HepG2 (cell line): ENCODE data around the gene NDUFA13. TPM values are rescaled to one million over a fixed set of nuclear protein-coding genes. Genes with fewer than 3 reads are reported as not detected.

ENCODE experiments used
- CENPX ChIP-seq: sonication (generic); formaldehyde crosslinking; IDR thresholded peaks from 2 replicates; pipeline ENCODE4 v1.9.0; 2021; ENCODE audit warnings: mild to moderate bottlenecking, missing genetic modification reagents, moderate library complexity
- EP300 ChIP-seq, 3 experiments: sonication (generic) in 1 of 3; formaldehyde crosslinking in 1 of 3; IDR thresholded peaks; 2 replicates each; pipeline versions ENCODE4 v1.5.1 to v1.6.1; 2011 to 2020; ENCODE audit warnings: low read depth in 2 of 3, low read length in 2 of 3, borderline replicate concordance in 1 of 3, improper control_type of control experiment in 1 of 3, mild to moderate bottlenecking in 1 of 3, missing genetic modification reagents in 1 of 3, moderate library complexity in 1 of 3
- FOXK2 ChIP-seq: fragments of 450-650 bp; IDR thresholded peaks from 2 replicates; pipeline ENCODE4 v1.6.1; 2016
- GLI4 ChIP-seq: sonication (generic); formaldehyde crosslinking; IDR thresholded peaks from 2 replicates; pipeline ENCODE4 v1.5.1; 2020; ENCODE audit warnings: missing genetic modification reagents, mild to moderate bottlenecking, moderate library complexity, borderline replicate concordance
- HDAC6 ChIP-seq: fragments of 200-600 bp; sonication (generic); IDR thresholded peaks from 2 replicates; pipeline ENCODE4 v1.7.0; 2017; ENCODE audit warnings: mild to moderate bottlenecking, antibody characterized with exemption, low read length, low read depth
- HIC2 ChIP-seq: sonication (generic); formaldehyde crosslinking; IDR thresholded peaks from 2 replicates; pipeline ENCODE4 v1.9.0; 2022; ENCODE audit warnings: low read depth, missing genetic modification reagents
- HOXA3 ChIP-seq: sonication (generic); formaldehyde crosslinking; IDR thresholded peaks from 2 replicates; pipeline ENCODE4 v1.5.0; 2020; ENCODE audit warnings: missing genetic modification reagents
- JARID2 ChIP-seq: sonication (generic); formaldehyde crosslinking; IDR thresholded peaks from 2 replicates; pipeline ENCODE4 v1.8.1; 2023; ENCODE audit warnings: missing genetic modification reagents, inconsistent platforms; ENCODE audit not compliant: insufficient replicate concordance
- MIXL1 ChIP-seq: IDR thresholded peaks from 2 replicates; pipeline ENCODE4 v1.6.1; 2016
- NFE2L2 ChIP-seq: fragments of 150-350 bp; IDR thresholded peaks from 2 replicates; pipeline ENCODE4 v1.6.1; 2014; ENCODE audit warnings: low read length
- ONECUT2 ChIP-seq: sonication (generic); formaldehyde crosslinking; IDR thresholded peaks from 2 replicates; pipeline ENCODE4 v1.4.0; 2020; ENCODE audit warnings: missing genetic modification reagents
- THAP8 ChIP-seq: sonication (generic); formaldehyde crosslinking; IDR thresholded peaks from 2 replicates; pipeline ENCODE4 v1.5.1; 2020; ENCODE audit warnings: missing genetic modification reagents, mild to moderate bottlenecking, borderline replicate concordance
- ZNF20 ChIP-seq: sonication (generic); formaldehyde crosslinking; IDR thresholded peaks from 2 replicates; pipeline ENCODE4 v1.4.0; 2020; ENCODE audit warnings: mild to moderate bottlenecking, moderate library complexity, missing genetic modification reagents
- ZNF331 ChIP-seq: sonication (generic); formaldehyde crosslinking; IDR thresholded peaks from 2 replicates; pipeline ENCODE4 v1.4.0; 2020; ENCODE audit warnings: missing genetic modification reagents
- ZNF496 ChIP-seq: sonication (generic); formaldehyde crosslinking; IDR thresholded peaks from 2 replicates; pipeline ENCODE4 v1.8.1; 2023; ENCODE audit warnings: mild to moderate bottlenecking, moderate library complexity, missing genetic modification reagents; ENCODE audit not compliant: insufficient replicate concordance
- ZNF564 ChIP-seq: sonication (generic); formaldehyde crosslinking; IDR thresholded peaks from 2 replicates; pipeline ENCODE4 v1.8.1; 2023; ENCODE audit warnings: mild to moderate bottlenecking, missing genetic modification reagents
- ZNF652 ChIP-seq: IDR thresholded peaks from 2 replicates; pipeline ENCODE4 v1.6.1; 2016; ENCODE audit warnings: low read depth, borderline replicate concordance
- ZNF768 ChIP-seq: sonication (generic); formaldehyde crosslinking; IDR thresholded peaks from 2 replicates; pipeline ENCODE4 v1.4.0; 2020; ENCODE audit warnings: missing genetic modification reagents
- ZNF781 ChIP-seq: sonication (generic); formaldehyde crosslinking; IDR thresholded peaks from 2 replicates; pipeline ENCODE4 v1.5.1; 2020; ENCODE audit warnings: borderline replicate concordance, mild to moderate bottlenecking, missing genetic modification reagents; ENCODE audit errors: not compliant biosample characterization
- polyA plus RNA-seq, 8 experiments: library from polyadenylated mRNA; depleted of rRNA in 3 of 8; stranded (reverse) in 7 of 8; unstranded in 1 of 8; fragments of >200 nt; fragmentation: Illumina TruSeq in 4 of 8; extraction: Trizol in 4 of 8; gene quantifications; 2 replicates each; pipeline versions ENCODE4 v1.2.1 to v1.2.3, GENCODE V29; 2011 to 2016; ENCODE audit warnings: low read depth in 4 of 8, missing spikeins in 1 of 8, mixed read lengths in 1 of 8; ENCODE audit not compliant: insufficient read depth in 1 of 8
- total RNA-seq, 5 experiments: library from RNA; depleted of rRNA; stranded (reverse); fragments of >200 nt; fragmentation: Illumina TruSeq; extraction: Trizol; gene quantifications; 2 replicates each; pipeline ENCODE4 v1.2.3, GENCODE V29; 2016; ENCODE audit warnings: low read depth in 1 of 5
- TF ChIP-seq, protein P1 (sequence below): sonication (generic); formaldehyde crosslinking; IDR thresholded peaks from 2 replicates; pipeline ENCODE4 v1.8.1; 2022; ENCODE audit warnings: mild to moderate bottlenecking, missing genetic modification reagents
- TF ChIP-seq, protein P2 (sequence below): conservative IDR thresholded peaks from 2 replicates; pipeline ENCODE4 v1.6.1; 2018; ENCODE audit warnings: missing genetic modification reagents
- TF ChIP-seq, protein P3 (sequence below): sonication (generic); formaldehyde crosslinking; IDR thresholded peaks from 2 replicates; pipeline ENCODE4 v1.5.0; 2020; ENCODE audit warnings: missing genetic modification reagents, mild to moderate bottlenecking, borderline replicate concordance

The NDUFA13 gene
- total and polyA plus RNA-seq, 2 of the 13 experiments (the other 11 are each of a cell fraction or from before 2014, with no cell fraction given) = 337 to 366 TPM

GRCh38 chr19:19515642-19516519 is at the start of gene NDUFA13 (continued):
- no peak for TF ChIP-seq THAP8 (CRISPR knock-in tag)
- TF ChIP-seq, protein P1, sequence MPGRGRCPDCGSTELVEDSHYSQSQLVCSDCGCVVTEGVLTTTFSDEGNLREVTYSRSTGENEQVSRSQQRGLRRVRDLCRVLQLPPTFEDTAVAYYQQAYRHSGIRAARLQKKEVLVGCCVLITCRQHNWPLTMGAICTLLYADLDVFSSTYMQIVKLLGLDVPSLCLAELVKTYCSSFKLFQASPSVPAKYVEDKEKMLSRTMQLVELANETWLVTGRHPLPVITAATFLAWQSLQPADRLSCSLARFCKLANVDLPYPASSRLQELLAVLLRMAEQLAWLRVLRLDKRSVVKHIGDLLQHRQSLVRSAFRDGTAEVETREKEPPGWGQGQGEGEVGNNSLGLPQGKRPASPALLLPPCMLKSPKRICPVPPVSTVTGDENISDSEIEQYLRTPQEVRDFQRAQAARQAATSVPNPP = peak; percentile 33; the same call in 1 of the 2 replicates
- peak; percentile 90 for TF ChIP-seq GLI4 (CRISPR knock-in tag)
- no peak for TF ChIP-seq ZNF768 (CRISPR knock-in tag)
- no peak for TF ChIP-seq FOXK2
- peak; percentile 100 for TF ChIP-seq HOXA3 (CRISPR knock-in tag)
- TF ChIP-seq NFE2L2 = no peak
- TF ChIP-seq EP300 (IDR thresholded peaks at IDR 0.05; ENCODE audit: low read depth in 2 of 2, low read length in 2 of 2) = peak in 1 of 2 experiments; percentile 34; a peak in 1 of 4 replicates
- no peak for TF ChIP-seq EP300 (CRISPR knock-in tag; IDR thresholded peaks at IDR 0.05; ENCODE audit: borderline replicate concordance)
- no peak for TF ChIP-seq HDAC6
- peak; percentile 18 for TF ChIP-seq ZNF781 (CRISPR knock-in tag)
- TF ChIP-seq, protein P2, sequence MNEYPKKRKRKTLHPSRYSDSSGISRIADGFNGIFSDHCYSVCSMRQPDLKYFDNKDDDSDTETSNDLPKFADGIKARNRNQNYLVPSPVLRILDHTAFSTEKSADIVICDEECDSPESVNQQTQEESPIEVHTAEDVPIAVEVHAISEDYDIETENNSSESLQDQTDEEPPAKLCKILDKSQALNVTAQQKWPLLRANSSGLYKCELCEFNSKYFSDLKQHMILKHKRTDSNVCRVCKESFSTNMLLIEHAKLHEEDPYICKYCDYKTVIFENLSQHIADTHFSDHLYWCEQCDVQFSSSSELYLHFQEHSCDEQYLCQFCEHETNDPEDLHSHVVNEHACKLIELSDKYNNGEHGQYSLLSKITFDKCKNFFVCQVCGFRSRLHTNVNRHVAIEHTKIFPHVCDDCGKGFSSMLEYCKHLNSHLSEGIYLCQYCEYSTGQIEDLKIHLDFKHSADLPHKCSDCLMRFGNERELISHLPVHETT (CRISPR knock-in tag) = no peak; the same call in 1 of the 2 replicates
- peak; percentile 76 for TF ChIP-seq MIXL1
- TF ChIP-seq ONECUT2 (CRISPR knock-in tag) = no peak
- peak; percentile 14; the same call in 1 of the 2 replicates for TF ChIP-seq ZNF652 (CRISPR knock-in tag)
- TF ChIP-seq HIC2 (CRISPR knock-in tag) = 0 out of 2 replicates have a peak, but pooled peaks have one; percentile 15
- no peak for TF ChIP-seq CENPX (CRISPR knock-in tag)
- no peak for TF ChIP-seq ZNF496 (CRISPR knock-in tag)
- TF ChIP-seq JARID2 (CRISPR knock-in tag) = no peak
- TF ChIP-seq ZNF331 (CRISPR knock-in tag) = peak; percentile 89
- TF ChIP-seq, protein P3, sequence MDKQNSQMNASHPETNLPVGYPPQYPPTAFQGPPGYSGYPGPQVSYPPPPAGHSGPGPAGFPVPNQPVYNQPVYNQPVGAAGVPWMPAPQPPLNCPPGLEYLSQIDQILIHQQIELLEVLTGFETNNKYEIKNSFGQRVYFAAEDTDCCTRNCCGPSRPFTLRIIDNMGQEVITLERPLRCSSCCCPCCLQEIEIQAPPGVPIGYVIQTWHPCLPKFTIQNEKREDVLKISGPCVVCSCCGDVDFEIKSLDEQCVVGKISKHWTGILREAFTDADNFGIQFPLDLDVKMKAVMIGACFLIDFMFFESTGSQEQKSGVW (CRISPR knock-in tag) = no peak
- TF ChIP-seq ZNF564 (CRISPR knock-in tag) = no peak; the same call in 1 of the 2 replicates
- TF ChIP-seq ZNF20 = no peak
